HG02678 (cell line): ENCODE measurements around the gene MAVS.
"Not testable (repeated sequence)": the region's sequence is repeated elsewhere in the genome, so short reads cannot be mapped to it uniquely, and the experiment has no call there.

ENCODE experiments used
- ATAC-seq: cut with Tn5 transposase; IDR thresholded peaks from one replicate; pipeline ENCODE4 v1.9.1; 2021; ENCODE audit warnings: mild to moderate bottlenecking, moderate library complexity; ENCODE audit not compliant: unreplicated experiment

MAVS gene

GRCh38 chr20:3847429-3847940 is 851 bp downstream of the MAVS start:
- ATAC-seq: no peak

DNA sequence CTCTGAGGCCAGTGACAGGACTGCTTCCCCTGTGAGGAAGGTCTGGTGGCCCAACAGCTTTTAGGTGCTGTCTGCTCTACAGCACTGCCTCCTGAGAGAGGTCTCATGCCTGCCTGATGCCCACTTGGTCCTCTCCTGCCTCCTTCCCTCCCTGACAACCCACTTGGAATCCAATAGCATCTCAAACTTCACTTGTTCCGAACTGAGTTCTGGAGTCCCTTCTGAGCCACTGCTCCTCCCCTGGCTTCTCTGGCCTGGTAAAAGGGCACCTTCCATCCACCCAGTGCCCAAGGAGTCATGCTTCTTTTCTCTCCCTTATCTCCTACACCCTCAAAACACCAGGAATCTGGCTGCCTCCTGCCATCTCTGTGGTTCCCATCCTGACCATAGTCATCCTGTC is 1.9 kb downstream of the MAVS start:
- no peak for ATAC-seq

DNA sequence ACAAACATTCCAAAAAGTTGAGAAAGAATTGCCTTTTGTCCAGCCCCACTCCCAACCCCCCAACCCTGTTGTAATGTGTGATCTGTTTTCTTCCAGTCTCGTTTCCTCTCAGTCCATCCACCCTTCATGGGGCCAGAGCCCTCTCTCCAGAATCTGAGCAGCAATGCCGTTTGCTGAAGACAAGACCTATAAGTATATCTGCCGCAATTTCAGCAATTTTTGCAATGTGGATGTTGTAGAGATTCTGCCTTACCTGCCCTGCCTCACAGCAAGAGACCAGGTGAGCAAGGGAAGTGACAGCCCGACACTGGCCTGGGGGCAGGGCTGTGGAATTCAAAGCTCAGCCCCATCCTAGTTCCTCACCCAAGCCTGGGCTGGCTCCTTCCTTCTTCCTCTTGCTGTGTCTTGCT is 7.8 kb downstream of the MAVS start:
- no peak for ATAC-seq

GRCh38 chr20:3857405-3857804 is 10.8 kb downstream of the MAVS start:
- ATAC-seq: no peak

- ATAC-seq: no peak
These were observed 12.1 kb downstream of the MAVS start for GRCh38 chr20:3858689-3859088.

DNA sequence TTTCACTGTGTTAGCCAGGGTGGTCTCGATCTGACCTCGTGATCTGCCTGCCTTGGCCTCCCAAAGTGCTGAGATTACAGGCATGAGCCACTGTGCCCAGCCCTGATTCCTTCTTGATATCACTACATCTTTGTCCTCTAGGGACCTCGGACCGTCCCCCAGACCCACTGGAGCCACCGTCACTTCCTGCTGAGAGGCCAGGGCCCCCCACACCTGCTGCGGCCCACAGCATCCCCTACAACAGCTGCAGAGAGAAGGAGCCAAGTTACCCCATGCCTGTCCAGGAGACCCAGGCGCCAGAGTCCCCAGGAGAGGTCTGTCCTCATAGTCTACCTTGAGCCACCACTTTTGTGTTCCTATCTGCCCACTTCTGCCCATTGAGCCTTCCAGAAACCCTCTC is 14.6 kb downstream of the MAVS start:
- no peak for ATAC-seq

DNA sequence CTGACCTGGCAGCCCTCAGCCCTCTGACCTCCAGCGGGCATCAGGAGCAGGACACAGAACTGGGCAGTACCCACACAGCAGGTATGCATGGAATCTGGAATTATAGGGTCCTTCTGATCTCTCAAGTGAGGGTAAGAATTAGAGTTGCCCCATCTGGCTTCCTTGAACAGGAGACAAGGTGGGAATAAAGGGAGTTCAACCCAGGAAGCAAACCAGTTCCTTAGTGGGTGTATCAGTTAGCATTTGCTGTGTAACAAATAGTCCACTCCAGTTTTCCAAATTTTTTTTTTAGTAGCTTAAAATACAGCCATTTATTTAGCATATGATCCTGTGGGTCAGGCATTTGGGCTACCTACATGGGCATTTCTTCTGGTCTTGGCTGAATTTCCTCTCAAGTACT is 15.7 kb downstream of the MAVS start:
- no peak for ATAC-seq

DNA sequence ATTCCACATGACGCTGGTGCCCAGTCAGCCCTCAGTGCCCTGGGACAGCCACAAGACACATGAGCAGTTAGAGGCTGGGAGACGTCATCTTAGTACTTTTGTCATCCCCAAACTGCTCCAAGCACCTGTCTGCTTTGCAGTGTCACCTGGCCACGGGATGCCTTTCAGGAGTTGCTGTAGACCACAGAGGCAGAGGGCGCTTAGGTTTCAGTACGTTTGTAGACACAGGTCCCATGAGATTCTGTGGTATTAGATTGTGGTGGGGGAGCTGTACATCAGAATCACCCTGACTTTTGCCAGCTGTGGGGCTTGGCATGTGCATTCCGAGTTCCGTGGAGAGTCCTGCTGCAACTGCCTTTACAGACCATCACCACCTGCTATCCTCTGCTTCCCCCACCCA is 16.7 kb downstream of the MAVS start:
- ATAC-seq: no peak

GRCh38 chr20:3864518-3864917 is 17.9 kb downstream of the MAVS start:
- ATAC-seq: no peak

DNA sequence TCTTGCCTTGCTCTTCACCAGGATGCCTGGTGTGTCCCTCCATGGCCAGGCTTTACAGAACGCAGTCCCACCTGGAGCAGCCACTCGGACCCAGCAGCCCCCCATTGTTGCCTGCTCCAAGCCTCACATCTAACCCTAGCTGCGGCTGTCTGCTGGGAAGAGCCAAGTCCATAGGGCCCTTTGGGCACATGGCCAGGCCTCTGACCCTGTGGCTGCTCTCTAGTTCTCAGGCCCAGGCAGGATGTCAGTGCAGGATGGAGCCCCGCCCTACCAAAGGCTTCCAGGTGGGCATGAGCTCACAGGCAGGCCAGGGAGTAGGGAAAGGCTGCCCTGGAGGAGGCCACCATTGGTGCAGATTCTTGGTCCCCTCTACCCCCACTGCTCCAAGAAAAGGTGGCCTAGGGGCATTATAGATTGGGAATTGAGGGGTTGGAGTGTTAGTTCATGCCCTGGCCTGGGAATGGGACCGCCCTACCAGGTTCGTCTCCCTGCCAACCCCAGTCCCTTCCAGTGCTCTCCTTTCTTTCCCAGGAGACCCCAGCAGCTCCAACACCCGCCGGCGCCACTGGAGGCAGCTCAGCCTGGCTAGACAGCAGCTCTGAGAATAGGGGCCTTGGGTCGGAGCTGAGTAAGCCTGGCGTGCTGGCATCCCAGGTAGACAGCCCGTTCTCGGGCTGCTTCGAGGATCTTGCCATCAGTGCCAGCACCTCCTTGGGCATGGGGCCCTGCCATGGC is 18.7 kb downstream of the MAVS start:
- ATAC-seq: no peak

DNA sequence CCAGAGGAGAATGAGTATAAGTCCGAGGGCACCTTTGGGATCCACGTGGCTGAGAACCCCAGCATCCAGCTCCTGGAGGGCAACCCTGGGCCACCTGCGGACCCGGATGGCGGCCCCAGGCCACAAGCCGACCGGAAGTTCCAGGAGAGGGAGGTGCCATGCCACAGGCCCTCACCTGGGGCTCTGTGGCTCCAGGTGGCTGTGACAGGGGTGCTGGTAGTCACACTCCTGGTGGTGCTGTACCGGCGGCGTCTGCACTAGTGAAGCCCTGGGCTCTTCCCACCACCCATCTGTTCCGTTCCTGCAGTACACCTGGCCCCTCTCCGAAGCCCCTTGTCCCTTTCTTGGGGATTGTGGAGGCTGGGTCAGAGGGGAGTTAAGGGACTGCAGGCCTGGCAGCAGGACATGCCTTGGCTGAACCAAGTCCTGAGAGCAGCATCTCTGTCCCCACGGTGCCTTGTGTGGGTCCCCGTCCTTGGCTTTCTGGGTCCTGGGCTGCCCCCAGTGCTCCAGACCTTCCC is 19.3 kb downstream of the MAVS start:
- no peak for ATAC-seq

GRCh38 chr20:3866464-3866863 is 19.8 kb downstream of the MAVS start:
- no peak for ATAC-seq

- ATAC-seq: no peak
These were observed 21.2 kb downstream of the MAVS start for GRCh38 chr20:3867802-3868201.

DNA sequence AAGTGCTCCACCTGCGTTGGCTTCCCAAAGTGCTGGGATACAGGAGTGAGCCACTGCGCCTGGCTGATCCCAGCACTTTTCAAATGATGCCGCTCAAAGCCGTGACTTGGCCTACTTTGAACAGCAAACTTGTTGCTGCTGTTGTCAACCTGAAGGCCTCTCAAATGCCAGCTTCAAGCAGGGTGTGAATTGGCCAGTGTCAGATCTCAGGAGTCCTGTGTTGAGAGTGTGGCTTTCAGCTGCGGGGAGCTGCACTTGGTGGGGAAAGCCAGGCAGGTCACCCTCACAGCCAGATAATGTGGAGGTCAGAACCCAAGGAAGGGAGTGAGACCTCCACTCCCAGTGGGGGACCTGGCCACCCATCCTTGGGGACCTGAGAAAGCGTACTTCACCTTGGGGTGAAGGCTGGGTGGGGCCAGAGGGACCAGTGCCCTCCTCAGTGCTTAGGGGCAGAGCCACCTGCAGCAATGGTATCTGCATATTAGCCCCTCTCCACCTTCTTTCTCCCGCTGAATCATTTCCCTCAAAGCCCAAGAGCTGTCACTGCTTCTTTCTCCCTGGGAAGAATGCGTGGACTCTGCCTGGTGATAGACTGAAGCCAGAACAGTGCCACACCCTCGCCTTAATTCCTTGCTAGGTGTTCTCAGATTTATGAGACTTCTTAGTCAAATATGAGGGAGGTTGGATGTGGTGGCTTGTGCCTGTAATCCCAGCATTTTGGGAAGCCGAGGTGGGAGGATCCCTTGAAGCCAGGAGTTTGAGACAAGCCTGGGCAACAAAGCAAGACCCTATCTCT is 23.4 kb downstream of the MAVS start:
- ATAC-seq: no peak

DNA sequence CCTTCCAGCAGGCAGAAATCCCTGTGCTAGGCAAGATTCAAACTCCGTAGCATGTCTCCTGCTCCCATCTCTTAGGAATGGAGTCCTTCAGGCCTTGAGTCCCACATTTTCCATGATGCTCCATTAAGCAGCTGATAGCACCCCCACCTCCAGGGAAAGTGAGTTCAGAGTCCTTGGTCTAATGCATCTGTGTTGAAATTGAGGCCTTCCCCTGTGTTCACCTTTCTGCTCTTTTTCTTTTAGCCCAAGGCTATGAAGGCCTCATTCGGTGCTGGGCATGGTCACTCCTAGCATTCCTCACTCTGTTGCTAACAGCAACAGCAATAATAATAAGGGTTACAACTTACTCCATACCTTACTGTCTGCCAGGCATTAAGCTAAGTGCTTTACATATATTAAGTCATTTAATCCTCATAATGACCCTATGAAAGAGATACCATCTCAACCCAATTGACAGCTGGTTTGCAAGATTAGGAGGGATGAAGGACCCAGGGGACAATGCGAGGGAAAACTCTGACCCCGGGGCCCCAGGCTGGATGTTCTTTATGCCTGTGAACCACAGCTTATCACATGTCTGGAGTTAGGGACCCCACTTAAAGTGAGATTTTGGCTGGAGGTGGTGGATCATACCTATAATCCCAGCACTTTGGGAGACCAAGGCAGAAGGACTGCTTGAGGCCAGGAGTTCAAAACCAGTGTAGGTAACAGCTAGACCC is 25.1 kb downstream of the MAVS start:
- ATAC-seq: no peak

GRCh38 chr20:3873507-3873906 is 26.9 kb downstream of the MAVS start:
- no peak for ATAC-seq

- no peak for ATAC-seq
These were observed 27.7 kb downstream of the MAVS start for GRCh38 chr20:3874194-3874844.

DNA sequence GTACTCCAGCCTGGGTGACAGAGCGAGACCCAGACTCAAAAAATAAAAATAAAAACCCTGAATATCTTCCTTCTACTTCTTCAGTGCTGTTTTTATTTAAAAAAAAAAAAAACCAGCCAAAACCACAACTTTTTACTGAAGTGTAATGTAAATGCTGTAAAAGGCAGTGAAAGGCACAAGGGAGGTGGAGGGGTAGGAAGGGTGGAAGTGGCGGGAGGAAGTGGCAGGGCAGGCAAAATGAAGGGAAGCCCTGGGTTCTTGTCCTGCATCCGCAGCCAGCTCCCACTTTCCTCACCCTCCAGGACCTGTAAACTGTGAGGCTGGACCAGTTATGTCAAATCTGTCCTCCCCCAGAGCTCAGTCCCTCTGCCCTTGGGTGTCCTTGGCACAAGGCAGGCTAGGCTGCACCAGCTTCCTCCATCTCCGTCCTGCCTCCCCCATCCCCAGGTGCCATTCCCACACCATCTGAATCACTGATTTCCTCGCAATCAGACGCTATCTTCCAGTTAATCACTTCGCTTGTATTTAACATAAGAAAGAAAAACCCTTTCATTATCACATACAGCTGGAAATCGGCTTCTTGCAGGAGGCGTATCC is 28.8 kb downstream of the MAVS start:
- no peak for ATAC-seq

GRCh38 chr20:3876000-3876399 is 29.4 kb downstream of the MAVS start:
- no peak for ATAC-seq

GRCh38 chr20:3876676-3877075 is 30.0 kb downstream of the MAVS start:
- ATAC-seq: no peak

DNA sequence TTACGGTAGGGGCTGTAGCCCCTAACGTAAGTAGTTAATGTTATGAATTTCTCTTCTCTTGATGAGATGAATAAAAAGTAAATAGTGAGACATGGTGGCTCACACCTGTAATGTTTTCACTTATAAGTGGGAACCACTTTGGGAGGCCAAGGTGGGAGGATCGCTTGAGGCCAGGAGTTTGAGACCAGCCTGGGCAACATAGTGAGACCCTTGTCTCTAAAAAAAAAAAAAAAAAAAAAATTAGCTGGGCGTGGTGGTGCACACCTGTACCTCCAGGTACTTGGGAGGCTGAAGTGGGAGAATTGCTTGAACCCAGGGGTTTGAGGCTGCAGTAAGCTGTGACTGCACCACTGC is 32.3 kb downstream of the MAVS start:
- not testable (repeated sequence) for ATAC-seq
